Kidney glomerular epithelial cell (primary cell): ENCODE measurements around the gene PCK1.

Experiments used
- DNase-seq: peaks from one replicate; lab custom pipeline; 2025; lab: John Stamatoyannopoulos, UW

The PCK1 gene

DNA sequence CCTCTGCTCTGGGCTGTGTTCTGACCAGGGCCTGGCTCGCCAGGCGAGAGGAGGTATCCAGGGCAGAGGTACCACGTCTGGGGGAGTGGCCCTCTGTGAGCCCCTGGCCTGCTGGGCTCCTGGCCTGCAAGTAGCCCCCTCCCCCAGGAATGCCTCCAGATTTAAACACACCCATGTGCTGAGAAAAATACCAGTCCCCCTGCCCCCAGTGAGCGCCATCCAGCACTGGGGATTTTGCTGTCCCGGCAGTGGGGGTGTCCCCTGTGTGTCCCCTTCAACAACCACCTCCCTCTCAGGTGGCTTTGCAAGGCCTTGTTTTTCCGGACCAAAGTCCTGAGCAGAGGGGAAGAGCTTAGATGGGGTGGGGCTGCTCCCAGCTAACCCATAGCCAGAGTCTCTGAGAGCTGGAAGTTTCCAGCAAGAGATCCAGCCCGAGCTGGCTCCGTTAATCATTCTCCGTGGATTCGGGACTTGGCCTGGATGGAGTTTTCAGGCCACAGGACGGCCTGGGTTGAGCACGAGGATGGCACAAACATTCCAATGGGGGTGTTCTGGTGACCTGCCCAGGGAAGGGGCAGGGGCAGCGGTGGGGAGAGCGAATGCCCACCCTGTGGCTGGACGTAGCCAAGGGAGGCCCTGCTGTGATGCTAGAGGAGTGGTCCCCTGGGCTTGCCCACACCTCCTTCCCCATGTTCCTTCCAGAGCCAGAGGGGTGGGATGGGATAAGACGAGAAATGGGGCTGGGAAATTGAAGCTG lies 29.0 kb downstream of the PCK1 start:
- DNase-seq, result no peak

DNA sequence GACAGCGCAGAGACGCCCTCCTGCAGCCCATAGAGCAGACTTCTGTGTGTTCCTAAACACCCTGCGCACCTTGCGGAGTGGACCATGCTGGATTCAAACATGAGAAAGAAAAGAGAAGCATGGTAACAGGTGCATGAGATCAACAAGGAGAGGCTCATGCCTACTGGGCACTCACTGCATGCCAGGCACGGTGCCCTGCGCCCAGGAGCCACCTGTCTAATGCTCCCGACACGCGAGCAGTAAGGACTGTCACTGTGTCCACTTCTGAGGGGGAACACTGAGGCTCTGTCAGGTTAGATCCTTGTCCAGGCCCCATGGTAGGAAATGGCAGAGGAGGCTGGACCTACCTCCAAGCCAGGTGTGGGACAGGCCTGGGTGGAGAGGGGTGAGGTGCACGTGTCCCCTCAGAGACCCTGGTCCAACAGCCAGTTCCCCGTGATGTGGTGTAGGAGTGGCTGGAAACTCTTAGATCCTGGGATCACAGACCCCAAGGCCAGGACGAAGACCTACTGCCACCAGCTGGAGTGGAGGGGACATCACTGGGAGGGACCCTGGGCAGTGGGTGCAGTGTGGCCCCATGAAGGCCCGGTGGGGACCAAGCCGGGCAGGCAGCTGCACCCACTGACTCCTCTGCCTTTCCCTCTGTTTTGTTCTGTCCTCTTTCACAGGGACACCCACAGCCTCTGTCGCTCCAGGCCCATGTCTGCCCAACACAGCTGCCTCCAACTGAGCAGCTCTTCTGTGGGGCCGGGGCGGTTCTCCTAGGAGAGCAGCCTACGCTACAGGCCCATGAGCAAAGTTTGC lies 29.8 kb downstream of the PCK1 start:
- DNase-seq, result no peak

DNA sequence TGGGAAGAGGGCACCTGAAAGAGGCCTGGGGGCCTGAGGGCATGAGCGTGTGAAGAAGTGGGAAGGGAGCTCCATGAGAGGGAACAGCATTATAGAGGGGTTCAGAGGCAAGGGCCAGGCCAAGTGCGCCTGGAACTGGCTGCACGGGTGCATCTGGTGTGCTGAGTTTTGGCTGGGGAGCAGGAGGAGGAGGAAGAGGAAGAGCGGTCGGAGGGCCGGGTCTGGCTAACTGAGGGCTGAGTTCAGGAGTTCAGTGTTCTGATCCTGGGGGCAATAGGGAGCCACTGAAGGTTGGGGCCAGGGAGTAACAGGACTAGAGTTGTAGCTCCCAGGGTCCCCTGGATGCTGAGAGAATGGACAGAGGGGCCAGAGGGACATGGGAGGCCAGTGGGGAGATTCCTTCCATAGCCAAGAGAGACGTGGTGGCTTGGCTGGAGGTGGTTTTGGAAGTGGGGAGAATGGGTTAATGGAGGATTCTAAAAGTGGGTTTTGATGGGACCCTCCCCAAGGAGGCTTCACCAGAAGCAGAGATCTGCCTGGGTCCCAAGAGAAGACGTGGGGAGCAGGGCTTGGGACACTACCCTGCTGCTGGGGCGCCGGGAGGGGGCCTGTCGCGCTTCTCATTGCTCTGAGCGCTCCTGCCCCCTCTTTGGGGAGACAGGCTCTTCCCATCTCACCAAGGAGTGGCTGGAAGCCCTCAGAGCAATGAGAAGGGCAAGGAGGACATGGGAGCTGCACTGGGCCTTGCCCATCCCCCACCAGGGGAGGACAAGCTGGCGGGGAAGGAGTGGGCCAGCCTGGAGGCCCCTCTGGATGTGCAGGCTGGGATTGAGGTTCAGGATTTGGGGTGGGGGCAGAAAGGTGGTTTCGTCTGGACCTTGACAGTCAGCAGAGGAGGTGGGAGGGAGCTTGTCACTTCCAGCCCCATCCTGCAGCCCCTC lies 30.6 kb downstream of the PCK1 start:
- DNase-seq, result no peak

DNA sequence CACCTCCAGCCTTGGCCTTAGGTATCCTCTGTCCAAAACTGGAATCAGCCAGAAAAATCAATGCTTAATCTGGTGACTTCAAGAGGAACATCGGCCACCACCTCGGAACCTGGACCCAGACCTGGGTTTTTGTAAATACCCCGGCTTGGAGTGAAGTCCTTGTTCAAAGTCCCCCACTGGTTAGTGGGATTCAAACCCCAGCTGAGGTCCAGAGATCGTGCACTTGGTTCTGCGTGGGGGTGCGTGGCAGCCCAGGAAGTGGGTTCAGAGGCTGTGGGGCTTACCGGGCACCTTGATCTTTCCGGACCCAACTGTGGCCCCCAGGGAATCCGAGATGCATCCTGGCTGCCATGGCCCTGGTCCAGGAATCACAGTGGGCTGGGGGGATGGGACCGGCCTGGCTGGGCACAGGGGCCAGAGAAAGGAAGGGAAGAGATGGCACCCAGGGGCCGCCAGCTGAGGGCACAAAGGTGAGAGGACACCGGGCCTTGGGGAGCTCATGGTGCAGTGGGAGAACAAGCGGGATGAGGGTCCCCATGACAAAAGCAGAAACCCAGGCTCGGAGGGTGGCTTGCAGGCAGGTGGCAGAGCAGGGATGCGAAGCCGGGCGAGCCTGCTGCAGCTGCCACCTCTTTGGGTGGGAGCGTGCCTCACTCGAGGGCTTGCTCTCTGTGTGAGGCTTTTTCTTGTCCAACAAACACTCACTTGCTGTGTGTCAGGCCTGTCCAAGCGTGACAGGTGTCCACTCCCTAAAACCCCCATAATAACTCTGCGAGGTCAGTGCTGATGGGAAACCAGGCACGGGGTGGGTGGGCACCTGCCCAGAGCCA lies 31.6 kb downstream of the PCK1 start:
- DNase-seq, result peak; percentile 8

DNA sequence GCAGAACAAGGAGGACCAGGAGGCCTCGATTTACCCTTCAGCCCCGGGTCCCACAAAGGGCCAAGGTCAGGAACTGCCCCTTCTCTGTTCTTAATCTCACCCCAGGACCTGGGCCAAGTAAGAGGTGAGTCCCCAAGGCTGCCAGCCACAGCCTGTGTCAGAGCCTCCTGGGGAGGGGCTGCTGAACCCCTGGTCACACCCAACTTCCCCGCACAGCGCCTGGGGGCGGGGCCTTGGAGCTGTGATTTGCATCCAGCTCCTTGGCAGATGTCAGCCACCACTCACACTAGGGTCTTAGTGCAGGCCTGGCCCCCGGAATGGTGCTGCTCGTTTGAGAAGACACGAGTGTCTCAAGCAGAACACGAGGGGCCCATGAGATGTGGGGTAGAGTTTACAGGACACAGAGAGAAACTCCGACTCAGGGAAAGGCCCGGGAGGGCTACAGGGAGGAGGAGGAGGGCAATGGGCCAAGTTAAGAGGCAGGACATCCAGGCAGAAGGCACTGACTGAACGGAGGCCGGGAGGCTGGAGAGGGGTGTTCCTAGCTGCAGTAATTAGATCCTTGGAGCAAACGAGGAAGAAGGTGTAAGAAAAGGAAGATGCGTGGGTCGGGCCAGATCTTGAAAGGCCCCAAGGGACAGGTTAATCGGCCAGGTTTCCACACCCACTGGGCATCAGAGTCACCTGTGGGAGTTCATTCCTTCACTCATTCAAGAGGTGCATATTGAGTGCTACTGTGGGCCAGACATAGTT lies 32.4 kb downstream of the PCK1 start:
- no peak for DNase-seq

DNA sequence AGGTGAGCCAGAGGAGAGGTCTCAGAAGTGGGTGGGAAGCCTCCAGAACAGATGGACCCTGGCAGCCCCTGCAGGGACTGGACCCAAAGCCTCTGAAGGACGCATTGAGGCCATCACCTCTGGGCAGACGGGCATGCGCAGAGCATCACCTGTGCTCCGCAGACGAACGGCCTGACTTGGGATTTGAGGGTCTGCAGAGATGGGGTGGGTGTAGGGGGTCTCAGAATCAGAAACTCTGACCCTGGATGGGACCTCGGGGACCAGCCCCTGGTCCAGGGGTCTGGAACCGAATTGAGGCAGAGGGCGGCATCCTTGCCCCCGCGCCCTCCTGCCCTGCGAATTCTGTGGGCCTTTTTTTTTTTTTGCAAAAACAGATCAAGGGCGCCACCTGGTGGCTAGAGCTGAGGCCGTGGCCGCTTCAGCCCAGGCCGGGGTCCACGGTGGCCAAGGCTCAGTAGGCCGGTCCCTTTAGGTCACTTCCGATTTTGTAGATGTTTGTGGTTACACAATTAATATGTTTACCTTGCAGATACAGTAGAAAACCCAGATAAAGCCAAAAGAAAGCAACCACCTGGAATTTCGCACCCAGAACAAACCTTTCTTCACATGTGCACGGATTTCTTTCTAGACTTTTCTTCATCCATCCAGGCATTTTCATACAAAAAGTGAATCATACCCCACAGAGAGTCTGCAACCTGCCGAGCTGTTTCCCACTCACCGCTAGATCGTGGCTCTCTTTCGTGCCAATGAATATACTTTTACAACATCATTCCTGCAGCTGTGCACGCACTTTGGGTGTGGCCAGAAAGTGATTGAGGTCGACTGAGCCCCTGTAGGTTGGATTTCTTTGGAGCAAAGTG lies 33.4 kb downstream of the PCK1 start:
- no peak for DNase-seq

DNA sequence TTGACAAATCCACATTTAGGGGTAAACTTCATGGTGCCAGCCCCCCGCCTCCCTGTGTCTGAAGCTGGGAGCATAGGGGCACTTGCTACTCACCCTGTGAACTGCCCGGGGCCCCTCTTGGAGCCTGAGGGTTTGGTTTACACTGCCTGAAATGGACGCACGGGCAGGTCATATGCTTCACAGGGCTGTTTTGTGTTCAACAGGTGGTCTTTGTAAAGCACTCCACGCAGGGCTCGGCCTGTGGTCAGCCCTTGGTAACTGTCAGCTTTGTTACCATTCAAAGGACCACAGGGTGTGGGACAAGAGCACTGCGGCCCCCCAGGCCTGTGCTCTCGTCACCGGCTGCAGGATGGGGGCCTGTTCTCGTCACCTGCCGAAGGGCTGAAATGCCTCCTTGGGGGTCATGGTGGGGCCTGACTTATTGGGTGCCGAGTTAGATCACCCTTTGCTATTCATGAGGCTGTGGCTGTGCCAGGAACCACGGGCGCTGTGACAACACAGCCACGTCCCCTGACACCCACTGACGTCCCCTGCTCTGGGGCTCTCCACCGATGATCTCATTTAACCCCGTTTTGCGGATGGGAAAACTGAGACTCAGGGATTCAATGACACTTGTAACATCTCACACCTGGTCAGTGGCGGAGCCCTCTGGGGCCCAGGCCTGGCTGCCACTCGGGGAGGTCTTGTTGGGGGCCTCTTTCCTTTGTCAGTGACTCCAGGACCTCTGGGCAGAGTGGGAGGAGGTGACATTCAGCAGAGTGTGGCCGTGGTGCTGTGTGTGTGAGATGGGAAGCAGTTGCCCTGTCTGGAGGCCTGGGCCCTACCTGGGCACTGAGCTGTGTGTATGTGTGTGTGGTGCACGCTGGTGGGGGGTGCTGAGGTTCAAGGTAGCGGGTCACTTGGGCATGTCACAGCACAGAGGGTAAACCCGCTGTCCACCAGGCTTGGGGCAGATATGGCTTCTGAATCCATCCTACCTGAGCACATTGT lies 34.4 kb downstream of the PCK1 start:
- no peak for DNase-seq

DNA sequence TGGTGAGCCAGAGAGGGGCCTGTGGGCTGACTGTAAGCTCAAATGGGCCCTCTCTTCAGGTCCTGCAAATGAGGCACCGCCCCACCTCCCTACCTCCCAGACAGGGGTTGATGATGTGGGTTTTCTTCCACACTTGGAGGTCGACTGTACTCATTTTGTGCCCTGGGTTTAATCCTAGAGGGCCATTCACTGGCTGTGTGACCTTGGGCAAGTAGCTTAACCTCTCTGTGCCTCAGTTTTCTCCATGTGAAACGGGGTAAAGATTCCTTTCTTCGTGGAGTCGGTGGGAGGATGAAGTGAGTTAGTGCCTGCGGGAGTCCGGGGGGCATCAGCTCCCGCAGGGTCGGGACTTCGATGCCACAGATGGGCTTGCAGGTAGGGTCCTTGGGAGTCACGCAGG lies 35.4 kb downstream of the PCK1 start:
- DNase-seq, result no peak

DNA sequence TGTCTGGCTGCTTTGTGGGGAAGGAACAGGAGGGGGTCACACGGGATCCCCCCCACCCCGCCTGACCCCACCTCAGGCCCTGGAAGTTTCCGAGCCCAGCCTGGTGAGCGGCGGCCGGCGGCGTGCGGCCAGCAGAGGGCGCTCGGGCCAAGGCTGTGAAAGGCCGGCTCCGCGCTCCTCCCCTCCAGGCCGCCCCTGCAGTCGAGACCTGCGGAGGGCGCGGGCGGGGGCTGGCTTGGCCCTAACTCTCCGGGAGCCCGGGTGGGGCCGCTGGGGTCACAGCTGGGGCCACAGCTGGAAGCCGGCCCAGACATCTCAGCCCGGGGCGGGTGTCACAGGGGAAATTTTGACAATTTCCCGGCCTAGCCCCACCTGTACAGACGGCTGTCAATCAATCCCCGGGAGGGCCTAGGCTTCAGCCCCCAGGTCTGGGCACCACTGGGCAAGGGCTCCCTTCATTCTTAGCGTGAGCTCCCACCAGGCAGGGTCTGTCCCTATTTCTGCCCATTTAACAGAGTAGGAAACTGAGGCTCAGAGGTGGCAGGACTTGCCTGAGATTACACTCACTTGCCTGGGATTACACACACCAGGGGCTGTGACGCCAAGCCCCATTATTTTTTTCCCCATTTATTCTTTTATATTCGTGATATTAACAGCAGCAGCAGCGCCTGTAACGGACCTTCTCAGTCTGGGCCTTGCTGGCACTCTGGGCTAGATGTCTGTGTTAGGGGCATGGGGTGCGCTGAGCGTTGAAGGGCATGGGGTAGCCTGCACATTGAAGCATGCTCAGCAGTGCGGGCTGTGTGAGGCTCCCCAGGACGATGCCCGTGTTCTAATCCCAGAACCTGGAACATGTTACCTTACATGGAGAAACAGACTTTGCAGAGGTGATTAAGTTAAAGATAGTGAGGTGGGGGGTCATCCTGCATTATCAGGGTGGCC lies 36.4 kb downstream of the PCK1 start:
- peak; percentile 28 for DNase-seq

DNA sequence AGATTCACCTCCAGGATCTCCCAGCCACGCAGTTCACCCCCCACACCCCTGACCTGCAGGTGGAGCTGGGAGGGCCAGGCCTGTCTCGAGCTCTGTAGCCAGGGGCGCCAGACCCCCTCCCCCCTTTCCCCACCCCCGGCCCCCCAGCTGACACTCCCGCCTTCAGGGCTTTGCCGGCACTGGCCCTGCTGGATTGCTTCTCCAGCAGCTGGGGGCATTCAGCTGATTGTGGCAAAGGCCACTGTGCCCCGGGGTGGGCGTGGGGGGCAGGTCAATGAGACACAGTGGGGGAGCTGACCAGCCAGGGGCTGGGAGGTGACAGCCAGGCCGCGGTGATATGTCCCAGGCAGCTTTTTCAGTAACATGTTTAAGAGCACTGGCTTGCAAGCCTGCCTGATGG lies 37.1 kb downstream of the PCK1 start:
- DNase-seq, result no peak

DNA sequence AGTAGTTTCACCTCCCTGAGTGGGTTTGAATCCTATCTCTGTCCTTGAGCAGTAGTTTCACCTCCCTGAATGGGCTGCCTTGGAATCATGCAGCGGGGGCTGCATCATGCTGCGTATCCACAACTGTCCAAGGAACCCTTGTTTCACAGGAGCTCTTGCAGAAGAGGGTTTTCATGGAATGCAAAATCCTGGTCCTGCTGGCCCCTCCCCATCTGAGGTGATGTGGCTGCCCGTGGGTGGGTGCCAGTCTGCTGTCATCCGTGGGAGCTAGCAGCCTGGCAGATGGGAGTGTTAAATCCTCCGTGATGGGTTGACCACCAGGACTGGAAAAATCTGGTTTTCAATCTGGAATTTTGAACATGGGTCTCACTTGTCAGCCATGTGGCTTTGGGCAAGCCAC lies 37.6 kb downstream of the PCK1 start:
- no peak for DNase-seq

DNA sequence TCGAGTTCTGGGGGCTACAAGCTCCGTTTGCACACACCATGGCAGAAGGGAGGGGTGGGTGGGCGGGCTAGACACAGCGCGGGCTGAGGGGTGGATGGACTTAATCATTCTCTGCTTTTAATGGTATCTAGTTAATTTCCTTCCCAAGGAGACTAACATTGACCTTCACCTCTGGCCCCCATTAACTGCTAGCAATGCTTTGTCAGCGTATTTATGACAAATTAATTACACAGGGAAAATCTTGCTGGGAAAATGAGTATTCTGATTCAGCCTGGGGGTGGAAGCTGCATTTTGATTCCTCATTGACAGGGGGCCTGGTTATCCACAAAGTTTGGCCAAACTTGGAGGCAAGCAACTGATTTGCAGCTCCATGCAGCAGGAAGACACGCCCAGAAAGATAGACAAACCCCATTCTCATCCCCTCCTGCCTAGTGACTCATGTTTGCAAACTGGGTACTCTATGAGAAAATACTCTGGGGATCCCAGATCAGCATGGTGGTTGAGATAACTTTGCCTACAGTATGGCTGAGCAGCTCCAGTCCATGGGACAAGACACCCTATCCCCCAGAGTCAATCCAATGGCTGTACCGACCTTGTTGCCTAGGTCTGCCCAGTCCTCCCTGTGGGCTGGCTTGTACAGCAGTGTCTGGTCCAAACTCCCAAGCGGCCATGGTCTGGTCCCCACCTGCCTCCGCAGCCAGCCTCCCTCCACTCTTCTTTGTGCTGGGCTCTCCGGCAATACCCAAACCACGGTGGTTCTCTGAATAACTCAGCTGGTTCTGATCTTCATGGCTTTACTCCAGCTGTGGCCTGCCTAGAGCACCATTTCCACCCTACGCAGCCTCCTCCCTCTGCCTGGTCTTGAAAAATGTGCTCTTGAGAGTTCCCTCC lies 39.7 kb downstream of the PCK1 start:
- no peak for DNase-seq

DNA sequence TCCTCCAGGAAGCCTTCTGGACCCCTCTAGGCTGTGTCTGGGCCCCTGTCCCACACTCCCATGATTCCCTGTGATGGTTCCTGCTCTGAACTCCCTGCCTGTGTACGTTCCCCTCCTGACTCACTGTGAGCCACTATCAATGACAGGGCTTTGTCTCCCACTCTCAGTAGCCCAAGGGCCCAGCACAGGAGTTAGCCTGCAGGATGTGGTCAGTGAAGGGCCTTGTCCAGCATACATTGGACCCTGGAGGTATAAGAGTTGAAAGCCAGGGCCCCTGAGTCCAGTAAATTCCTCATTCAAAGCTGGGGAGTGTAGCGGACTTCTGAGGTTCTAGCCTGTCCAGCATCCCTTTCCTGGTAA lies 40.3 kb downstream of the PCK1 start:
- no peak for DNase-seq

DNA sequence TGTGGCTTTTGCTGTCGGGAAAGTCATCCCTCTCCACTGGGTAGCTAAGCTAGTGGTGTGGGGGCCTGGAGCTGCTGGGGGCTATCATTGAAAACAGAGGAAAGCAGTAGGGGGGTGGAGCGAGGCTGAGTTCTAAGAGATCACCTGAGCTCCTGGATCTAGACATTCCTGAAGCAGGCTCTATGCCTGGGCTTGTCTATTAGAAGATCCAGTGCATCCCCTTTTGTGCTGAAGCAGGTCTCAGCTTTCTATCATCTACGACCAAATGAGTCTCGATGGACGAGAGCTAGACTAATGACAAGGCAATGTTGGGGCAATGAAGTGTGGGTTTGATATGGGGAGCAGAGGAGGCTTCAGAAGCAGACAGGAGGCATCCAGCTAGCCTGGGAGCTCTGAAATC lies 40.8 kb downstream of the PCK1 start:
- no peak for DNase-seq

DNA sequence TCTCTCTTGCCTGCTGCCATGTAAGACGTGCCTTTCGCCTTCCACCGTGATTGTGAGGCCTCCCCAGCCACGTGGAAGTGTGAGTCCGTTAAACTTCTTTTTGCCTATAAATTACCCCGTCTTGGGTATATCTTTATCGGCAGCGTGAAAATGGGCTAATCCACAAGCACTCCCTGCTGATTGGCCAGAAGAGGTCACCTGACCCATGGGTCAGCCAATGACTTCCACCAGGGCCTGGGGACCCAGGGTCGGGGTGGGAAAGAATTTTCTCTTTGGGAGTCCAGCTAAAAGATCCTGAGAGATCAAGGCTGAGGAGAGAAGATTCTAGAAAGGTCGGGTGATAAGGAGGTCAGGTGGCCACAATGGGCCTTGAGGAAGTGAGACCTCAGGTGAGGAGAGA lies 42.2 kb downstream of the PCK1 start:
- no peak for DNase-seq

DNA sequence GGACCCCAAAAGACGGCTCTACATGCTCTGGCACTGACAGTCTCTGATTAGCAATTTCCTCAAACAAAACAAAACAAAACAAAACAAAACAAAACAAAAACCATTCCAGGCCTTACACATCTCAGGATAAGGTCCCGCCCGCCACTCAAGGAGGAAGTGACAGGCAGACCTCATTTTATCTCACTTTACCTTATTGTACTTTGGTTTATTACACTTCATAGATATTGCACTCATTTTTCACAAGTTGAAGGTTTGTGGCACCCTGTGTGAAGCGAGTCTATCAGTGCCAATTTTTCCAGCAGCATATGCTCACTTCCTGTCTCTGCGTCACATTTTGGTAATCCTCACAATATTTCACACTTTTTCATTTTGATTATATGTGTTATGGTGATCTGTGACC lies 44.1 kb downstream of the PCK1 start:
- DNase-seq, result no peak

DNA sequence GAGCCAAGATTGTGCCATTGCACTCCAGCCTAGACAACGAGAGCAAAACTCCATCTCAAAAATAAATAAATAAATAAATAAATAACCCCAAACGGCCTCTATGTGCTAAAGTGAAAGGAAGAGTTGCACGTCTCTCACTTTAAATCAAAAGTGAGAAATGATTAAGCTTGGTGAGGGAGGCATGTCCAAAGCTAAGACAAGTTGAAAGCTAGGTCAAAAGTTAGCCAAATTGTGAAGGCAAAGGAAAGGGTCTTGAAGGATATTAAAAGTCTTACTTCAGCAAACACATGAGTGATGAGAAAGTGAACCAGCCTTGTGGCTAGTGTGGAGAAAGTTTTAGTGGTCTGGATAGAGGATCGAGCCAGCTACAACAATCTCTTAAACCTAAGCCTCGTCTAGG lies 45.0 kb downstream of the PCK1 start:
- no peak for DNase-seq
